H1 (cell line): ENCODE measurements around the gene KCNE4. TPM values are rescaled to one million over a fixed set of nuclear protein-coding genes. Genes with fewer than 3 reads are reported as not detected.

Experiments used
- CTCF ChIA-PET: fragments of 300-600 bp; sonication (Branson Sonifier 250); formaldehyde crosslinking; loops from one replicate; lab custom pipeline; 2021; ENCODE audit not compliant: partially characterized antibody; lab: Charles Lee
- POLR2A ChIA-PET: fragments of 300-600 bp; sonication (Branson Sonifier 250); formaldehyde crosslinking; loops from one replicate; lab custom pipeline; 2021; ENCODE audit warnings: inconsistent platforms; ENCODE audit not compliant: partially characterized antibody; lab: Charles Lee
- DNase-seq, 2 experiments: peaks; one replicate each; pipeline versions ENCODE4 v3.0.0 to v3.0.0-alpha.2; 2010 to 2022; ENCODE audit warnings: low spot score in 2 of 2, low read depth in 1 of 2, mixed read lengths in 1 of 2
- FAIRE-seq: peaks from 2 replicates; lab custom pipeline; 2011; peaks lifted over from hg19 to GRCh38; lab: Jason Lieb, UNC
- H2AFZ ChIP-seq: 2 replicates; pipeline ENCODE4 v1.8.1; 2012; ENCODE audit warnings: low read length, inconsistent platforms
- H2AK5ac ChIP-seq: 2 replicates; pipeline ENCODE4 v1.6.1; 2013; ENCODE audit warnings: low read depth, low read length
- H2BK120ac ChIP-seq: replicated peaks from 2 replicates; pipeline ENCODE3; 2013; ENCODE audit warnings: low read depth, low read length, inconsistent platforms
- H2BK12ac ChIP-seq: 2 replicates; pipeline ENCODE4 v1.6.1; 2013; ENCODE audit warnings: low read depth, low read length
- H2BK15ac ChIP-seq: 2 replicates; pipeline ENCODE4 v1.6.1; 2013; ENCODE audit warnings: low read length
- H2BK20ac ChIP-seq: 2 replicates; pipeline ENCODE4 v1.6.1; 2013; ENCODE audit warnings: low read length
- H2BK5ac ChIP-seq: 2 replicates; pipeline ENCODE4 v1.6.1; 2013; ENCODE audit warnings: low read depth, low read length
- H3K14ac ChIP-seq: 2 replicates; pipeline ENCODE4 v1.6.1; 2013; ENCODE audit warnings: inconsistent platforms; ENCODE audit not compliant: insufficient read length
- H3K18ac ChIP-seq: 2 replicates; pipeline ENCODE4 v1.6.1; 2013; ENCODE audit warnings: low read length; ENCODE audit errors: extremely low read depth
- H3K23ac ChIP-seq: 2 replicates; pipeline ENCODE4 v1.6.1; 2013; ENCODE audit warnings: inconsistent platforms; ENCODE audit not compliant: insufficient read length
- H3K23me2 ChIP-seq: 2 replicates; pipeline ENCODE4 v1.6.1; 2013; ENCODE audit warnings: low read depth, low read length
- H3K27ac ChIP-seq: 2 replicates; pipeline ENCODE4 v1.6.1; 2011; ENCODE audit warnings: low read depth, low read length, inconsistent platforms
- H3K27me3 ChIP-seq, 4 experiments: replicated peaks in 1 of 4; 1 replicate in 1 of 4; 2 replicates in 3 of 4; pipeline versions ENCODE4 v1.6.1 to v1.8.1; 2011 to 2013; ENCODE audit warnings: low read length in 3 of 4, mild to moderate bottlenecking in 3 of 4, inconsistent platforms in 2 of 4, mixed read lengths in 2 of 4, moderate library complexity in 1 of 4; ENCODE audit not compliant: control insufficient read depth in 3 of 4, insufficient read depth in 3 of 4; ENCODE audit errors: extremely low read depth in 1 of 4
- H3K36me3 ChIP-seq, 4 experiments: 2 replicates each; pipeline versions ENCODE4 v1.6.1 to v1.8.1; 2011 to 2013; ENCODE audit warnings: mild to moderate bottlenecking in 4 of 4, low read length in 3 of 4, moderate library complexity in 2 of 4, control low read depth in 1 of 4, inconsistent platforms in 1 of 4; ENCODE audit not compliant: insufficient read depth in 4 of 4, control insufficient read depth in 2 of 4
- H3K4ac ChIP-seq: replicated peaks from 2 replicates; pipeline ENCODE3; 2013; ENCODE audit warnings: low read length, low read depth, mixed read lengths, inconsistent platforms; ENCODE audit not compliant: insufficient read length
- H3K4me1 ChIP-seq, 4 experiments: replicated peaks in 1 of 4; 1 replicate in 1 of 4; 2 replicates in 3 of 4; pipeline versions ENCODE4 v1.6.1 to v1.8.1; 2011 to 2013; ENCODE audit warnings: low read length in 3 of 4, inconsistent platforms in 2 of 4, mixed read lengths in 1 of 4; ENCODE audit not compliant: insufficient read depth in 4 of 4, control insufficient read depth in 3 of 4
- H3K4me2 ChIP-seq, 2 experiments: 2 replicates each; pipeline versions ENCODE4 v1.6.1 to v1.8.1; 2011 to 2013; ENCODE audit warnings: low read depth in 2 of 2, low read length in 2 of 2, control low read depth in 1 of 2, inconsistent platforms in 1 of 2, mild to moderate bottlenecking in 1 of 2; ENCODE audit not compliant: insufficient read depth in 1 of 2
- H3K4me3 ChIP-seq, 4 experiments: fragments of 200-600, 300-600 bp in 1 of 4; sonication (generic), shearing (Covaris generic), sonication (Bioruptor Twin) in 1 of 4; 2 replicates each; pipeline versions ENCODE4 v1.5.1 to v1.8.1; 2011 to 2016; ENCODE audit warnings: low read length in 4 of 4, low read depth in 3 of 4, control low read depth in 2 of 4, inconsistent platforms in 2 of 4, mild to moderate bottlenecking in 2 of 4, mixed read lengths in 1 of 4, moderate library complexity in 1 of 4; ENCODE audit not compliant: insufficient read depth in 2 of 4; ENCODE audit errors: extremely low read depth in 1 of 4
- H3K56ac ChIP-seq: replicated peaks from 2 replicates; pipeline ENCODE3; 2013; ENCODE audit warnings: low read depth, mild to moderate bottlenecking, mixed read lengths, low read length, inconsistent platforms; ENCODE audit not compliant: insufficient read length
- H3K79me1 ChIP-seq: 2 replicates; pipeline ENCODE4 v1.6.1; 2013; ENCODE audit warnings: low read depth, low read length, control low read depth
- H3K79me2 ChIP-seq, 2 experiments: 2 replicates each; pipeline versions ENCODE4 v1.6.1 to v1.8.1; 2012 to 2013; ENCODE audit warnings: low read length in 2 of 2, mild to moderate bottlenecking in 2 of 2, inconsistent platforms in 1 of 2; ENCODE audit not compliant: insufficient read depth in 2 of 2, control insufficient read depth in 1 of 2
- H3K9ac ChIP-seq, 4 experiments: replicated peaks in 1 of 4; 1 replicate in 1 of 4; 2 replicates in 3 of 4; pipeline versions ENCODE4 v1.6.1 to v1.8.1; 2011 to 2013; ENCODE audit warnings: low read depth in 3 of 4, low read length in 3 of 4, control low read depth in 2 of 4, mild to moderate bottlenecking in 2 of 4, moderate library complexity in 2 of 4, inconsistent platforms in 1 of 4; ENCODE audit errors: extremely low read depth in 1 of 4
- H3K9me3 ChIP-seq, 2 experiments: 2 replicates each; pipeline versions ENCODE4 v1.6.1 to v1.8.1; 2012 to 2013; ENCODE audit warnings: mild to moderate bottlenecking in 2 of 2, moderate library complexity in 2 of 2, control low read depth in 1 of 2, inconsistent platforms in 1 of 2, low read depth in 1 of 2, low read length in 1 of 2, mixed read lengths in 1 of 2; ENCODE audit not compliant: insufficient read depth in 2 of 2
- H4K20me1 ChIP-seq, 2 experiments: replicated peaks in 1 of 2; 2 replicates each; pipeline versions ENCODE3 to v1.8.1; 2011 to 2013; ENCODE audit warnings: inconsistent platforms in 2 of 2, low read length in 2 of 2, mild to moderate bottlenecking in 1 of 2; ENCODE audit not compliant: insufficient read depth in 2 of 2, control insufficient read depth in 1 of 2
- H4K5ac ChIP-seq: 2 replicates; pipeline ENCODE4 v1.6.1; 2013; ENCODE audit warnings: low read length, low read depth, mixed read lengths, inconsistent platforms; ENCODE audit not compliant: insufficient read length
- H4K8ac ChIP-seq: 2 replicates; pipeline ENCODE4 v1.8.0; 2013; ENCODE audit warnings: mild to moderate bottlenecking, moderate library complexity, low read length, inconsistent platforms; ENCODE audit not compliant: insufficient read depth; ENCODE audit errors: extremely low read depth
- H4K91ac ChIP-seq: replicated peaks from 2 replicates; pipeline ENCODE3; 2013; ENCODE audit warnings: low read length, mixed read lengths, inconsistent platforms; ENCODE audit not compliant: insufficient read length
- ASH2L ChIP-seq: fragments of 200-600, 300-600 bp; sonication (generic); IDR thresholded peaks from one replicate; pipeline ENCODE4 v1.7.1; 2017; ENCODE audit warnings: low read length
- ATF3 ChIP-seq: IDR thresholded peaks from 2 replicates; pipeline ENCODE4 v1.6.1; 2011; ENCODE audit warnings: low read depth, mild to moderate bottlenecking, low read length; ENCODE audit not compliant: insufficient read depth
- CEBPB ChIP-seq: IDR thresholded peaks from 2 replicates; pipeline ENCODE4 v1.6.1; 2012; ENCODE audit warnings: low read depth, low read length
- HDAC2 ChIP-seq, 2 experiments: fragments of 300-600 bp in 1 of 2; sonication (generic) in 1 of 2; IDR thresholded peaks; 2 replicates each; pipeline ENCODE4 v1.6.1; 2011 to 2012; ENCODE audit warnings: low read depth in 2 of 2, low read length in 2 of 2, mild to moderate bottlenecking in 2 of 2, moderate library complexity in 2 of 2, borderline replicate concordance in 1 of 2, inconsistent platforms in 1 of 2
- KDM5A ChIP-seq: fragments of 200-600 bp; IDR thresholded peaks from 2 replicates; pipeline ENCODE4 v1.7.1; 2012; ENCODE audit warnings: mild to moderate bottlenecking, low read length, inconsistent platforms, mixed read lengths
- NRF1 ChIP-seq: IDR thresholded peaks from 2 replicates; pipeline ENCODE4 v1.6.1; 2011; ENCODE audit warnings: mild to moderate bottlenecking, low read depth, low read length, improper control_type of control experiment
- SAP30 ChIP-seq: fragments of 300-600 bp; sonication (generic); IDR thresholded peaks from 2 replicates; pipeline ENCODE4 v1.7.1; 2012; ENCODE audit warnings: low read length, moderate library complexity, mild to moderate bottlenecking, inconsistent platforms; ENCODE audit not compliant: insufficient read depth, insufficient replicate concordance
- TCF12 ChIP-seq: IDR thresholded peaks from 2 replicates; pipeline ENCODE4 v1.6.1; 2011; ENCODE audit warnings: low read depth, mild to moderate bottlenecking, low read length
- TEAD4 ChIP-seq: IDR thresholded peaks from 2 replicates; pipeline ENCODE4 v1.6.1; 2012; ENCODE audit warnings: low read depth, low read length, inconsistent platforms, mixed read lengths
- WGBS, 2 experiments: shearing (Covaris generic) in 1 of 2; methylation state at CpG; one replicate each; pipeline versions ENCODE4 v1.1.6 to v1.1.7; 2013 to 2015; ENCODE audit warnings: low lambda C conversion rate in 2 of 2, mixed read lengths in 2 of 2, inconsistent platforms in 1 of 2, low coverage in 1 of 2, missing lambda C conversion rate in 1 of 2; ENCODE audit not compliant: insufficient replicate concordance in 2 of 2, insufficient coverage in 1 of 2, insufficient read length in 1 of 2; ENCODE audit errors: extremely low coverage in 1 of 2, missing lambda C conversion rate in 1 of 2; 5-methylcytosine and 5-hydroxymethylcytosine counted together
- polyA plus RNA-seq, 7 experiments: library from polyadenylated mRNA; depleted of rRNA in 3 of 7; stranded (reverse) in 5 of 7; unstranded in 2 of 7; fragments of >200 nt in 5 of 7; fragments of 200-250 nt in 2 of 7; gene quantifications; 1 replicate in 5 of 7; 2 replicates in 1 of 7; 4 replicates in 1 of 7; pipeline versions ENCODE4 v1.2.1 to v1.2.3, GENCODE V29; 2011 to 2013; ENCODE audit warnings: missing spikeins in 2 of 7, mixed read lengths in 2 of 7
- total RNA-seq: library from RNA; stranded (reverse); fragmentation: NEBNext Ultra II Directional; extraction: Animal tissue kit (Norgen Biotek cat#: 25700); gene quantifications from 2 replicates; pipeline ENCODE4 v1.2.1, GENCODE V29; 2021

The KCNE4 gene
- total and polyA plus RNA-seq, 2 of the 8 experiments (the other 6 are each of a cell fraction or from before 2014, with no cell fraction given) = 0.08 to 0.09 TPM

GRCh38 chr2:223099561-223099960, 47.6 kb downstream of the KCNE4 start:
- H3K18ac ChIP-seq = no peak overlapping the region; the same call in 1 of the 2 replicates
- H3K9me3 ChIP-seq = no peaks in the 10 kb centered on the region
- H4K8ac ChIP-seq = no peak overlapping the region
- H3K4me1 ChIP-seq = peaks cover 2 to 6% (median 2%) of the 10 kb centered on the region in 4 experiments; a peak in 5 of 7 replicates
- no peaks in the 10 kb centered on the region for H3K27me3 ChIP-seq
- no peak overlapping the region for H3K4ac ChIP-seq
- FAIRE-seq (no peak), DNase-seq (no peak)
- H2AFZ ChIP-seq = no peak overlapping the region
- H3K4me3 ChIP-seq = no peak overlapping the region
- no peak overlapping the region for H3K4me2 ChIP-seq
- ChIA-PET POLR2A (interaction anchor here (1.1 kb wide), 1 partner anchor 15 kb away, joined by 3 read pairs; no protein-coding TSS in a partner anchor), CTCF (interaction anchor here (1.2 to 4.5 kb wide), 6 partner anchors 13 to 409 kb away, joined by 3 to 40 read pairs (median 6); no protein-coding TSS in a partner anchor)
- H3K36me3 ChIP-seq = no peaks in the 10 kb centered on the region
- no peak overlapping the region for H3K56ac ChIP-seq
- H2BK5ac ChIP-seq = no peak overlapping the region
- no peak overlapping the region for H3K9ac ChIP-seq
- no peak overlapping the region for H2AK5ac ChIP-seq
- H2BK20ac ChIP-seq = no peak overlapping the region
- H4K20me1 ChIP-seq = no peaks in the 10 kb centered on the region
- no peaks in the 10 kb centered on the region; the same call in 1 of the 2 replicates for H3K23me2 ChIP-seq
- no peak overlapping the region for H3K27ac ChIP-seq
- H2BK120ac ChIP-seq = no peak overlapping the region
- TF ChIP-seq ASH2L = no peak
- no peak for TF ChIP-seq KDM5A
- no peak for TF ChIP-seq CEBPB
- no peak for TF ChIP-seq SAP30
- TF ChIP-seq ATF3 = no peak
- TF ChIP-seq NRF1 = no peak
- no peak for TF ChIP-seq TCF12
- TF ChIP-seq TEAD4 = no peak
- no peak for TF ChIP-seq HDAC2 (IDR thresholded peaks at IDR 0.05; ENCODE audit: borderline replicate concordance in 1 of 2, low read depth in 2 of 2, low read length in 2 of 2)
- H3K79me2 ChIP-seq = no peaks in the 10 kb centered on the region
- H2BK15ac ChIP-seq = no peak overlapping the region
- H3K14ac ChIP-seq = no peak overlapping the region
- no peak overlapping the region for H2BK12ac ChIP-seq
- no peak overlapping the region for H3K23ac ChIP-seq
- H4K91ac ChIP-seq = no peak overlapping the region
- no peaks in the 10 kb centered on the region for H3K79me1 ChIP-seq
- 86% methylated on average over 3 of the region's 3 CpGs; no CpG with 5 or more reads in 1 of the 2 experiments for WGBS, 2 experiments
- no peak overlapping the region for H4K5ac ChIP-seq
